K562 (cell line): ENCODE results near the gene LRP6. TPM values are rescaled to one million over a fixed set of nuclear protein-coding genes. Genes with fewer than 3 reads are reported as not detected.

Experiments
- ATAC-seq: fragments of 200-7000 bp; cut with Tn5 transposase; 3 replicates; pipeline ENCODE4 v1.9.1; 2020; ENCODE audit warnings: moderate library complexity
- BruUV-seq: library from RNA; stranded (reverse); fragments of 400-500 nt; replicated peaks from 2 replicates; lab custom pipeline; 2021; lab: Mats Ljungman, UMichigan
- CTCF ChIA-PET: fragments of 300-600 bp; formaldehyde crosslinking; extraction: SDS; loops from one replicate; lab custom pipeline; 2021; ENCODE audit warnings: low intra/inter-chr PET ratio; lab: Yijun Ruan, JAX
- POLR2A ChIA-PET: fragments of 300-600, 350-650 bp; sonication (Branson Sonifier 250); formaldehyde crosslinking; extraction: SDS; loops from one replicate; lab custom pipeline; 2021; ENCODE audit warnings: antibody characterized with exemption, inconsistent platforms; lab: Yijun Ruan, JAX
- DNase-seq, 4 experiments: peaks; one replicate each; pipeline versions ENCODE4 v3.0.0 to v3.0.0-alpha.2; 2011 to 2018; ENCODE audit warnings: low spot score in 3 of 4, mixed read lengths in 3 of 4; ENCODE audit errors: extremely low read depth in 1 of 4
- FAIRE-seq: peaks from 2 replicates; lab custom pipeline; 2011; peaks lifted over from hg19 to GRCh38; lab: Jason Lieb, UNC
- H2AFZ ChIP-seq: 2 replicates; pipeline ENCODE4 v1.6.0; 2011; ENCODE audit warnings: low read depth, low read length, control low read depth, inconsistent platforms
- H3K27ac ChIP-seq: fragments of 200-600 bp; 3 replicates; pipeline ENCODE4 v1.8.0; 2011; ENCODE audit warnings: low read depth, mild to moderate bottlenecking, control low read depth, inconsistent platforms, low read length, moderate library complexity, mixed read lengths; ENCODE audit errors: extremely low read depth
- H3K27me3 ChIP-seq, 2 experiments: fragments of 300-600 bp in 1 of 2; 2 replicates in 1 of 2; 3 replicates in 1 of 2; pipeline versions ENCODE4 v1.6.0 to v1.8.0; 2011; ENCODE audit warnings: inconsistent platforms in 2 of 2, low read length in 2 of 2, mild to moderate bottlenecking in 1 of 2, mixed read lengths in 1 of 2, moderate library complexity in 1 of 2; ENCODE audit not compliant: control insufficient read depth in 2 of 2, insufficient read depth in 2 of 2
- H3K36me3 ChIP-seq: fragments of 300-600 bp; 3 replicates; pipeline ENCODE4 v1.8.0; 2011; ENCODE audit warnings: mild to moderate bottlenecking, low read length, inconsistent platforms; ENCODE audit not compliant: control insufficient read depth, insufficient read depth
- H3K4me1 ChIP-seq, 2 experiments: fragments of 200-600 bp in 1 of 2; replicated peaks in 1 of 2; 2 replicates in 1 of 2; 3 replicates in 1 of 2; pipeline versions ENCODE4 v1.5.1 to v1.8.0; 2011; ENCODE audit warnings: inconsistent platforms in 2 of 2, low read length in 2 of 2, mild to moderate bottlenecking in 1 of 2, mixed read lengths in 1 of 2, moderate library complexity in 1 of 2; ENCODE audit not compliant: control insufficient read depth in 2 of 2, insufficient read depth in 2 of 2
- H3K4me2 ChIP-seq: 2 replicates; pipeline ENCODE4 v1.6.1; 2011; ENCODE audit warnings: low read length, control low read depth, inconsistent platforms, mixed read lengths; ENCODE audit not compliant: insufficient read depth
- H3K4me3 ChIP-seq: fragments of 200-600 bp; sonication (generic), shearing (Covaris generic); 2 replicates; pipeline ENCODE4 v1.5.1; 2016; ENCODE audit warnings: control low read depth, inconsistent platforms
- H3K79me2 ChIP-seq: fragments of 200-600 bp; 3 replicates; pipeline ENCODE4 v1.8.0; 2011; ENCODE audit warnings: low read length, inconsistent platforms; ENCODE audit not compliant: control insufficient read depth, insufficient read depth
- H3K9ac ChIP-seq, 2 experiments: 2 replicates each; pipeline versions ENCODE4 v1.6.0 to v1.6.1; 2011; ENCODE audit warnings: low read depth in 2 of 2, low read length in 2 of 2, control low read depth in 1 of 2, inconsistent platforms in 1 of 2, mild to moderate bottlenecking in 1 of 2, mixed read lengths in 1 of 2; ENCODE audit not compliant: insufficient read depth in 1 of 2
- H3K9me1 ChIP-seq: one replicate; pipeline ENCODE4 v1.6.0; 2011; ENCODE audit warnings: inconsistent platforms, mild to moderate bottlenecking, low read length, moderate library complexity; ENCODE audit not compliant: control insufficient read depth, insufficient read depth
- H3K9me3 ChIP-seq: replicated peaks from 2 replicates; pipeline ENCODE4 v1.5.1; 2011; ENCODE audit warnings: low read depth, low read length, inconsistent platforms; ENCODE audit not compliant: control insufficient read depth, insufficient read depth
- H4K20me1 ChIP-seq: replicated peaks from 2 replicates; pipeline ENCODE4 v1.6.1; 2011; ENCODE audit warnings: low read length, inconsistent platforms, mixed read lengths; ENCODE audit not compliant: control insufficient read depth, insufficient read depth
- ESRRB ChIP-seq: fragments of 250-450 bp; sonication (Bioruptor Pico); IDR thresholded peaks from 2 replicates; pipeline ENCODE4 v1.5.0; 2020; ENCODE audit warnings: mild to moderate bottlenecking, moderate library complexity, borderline replicate concordance
- MXI1 ChIP-seq: IDR thresholded peaks from 2 replicates; pipeline ENCODE4 v1.6.1; 2011; ENCODE audit warnings: low read depth, mild to moderate bottlenecking, improper control_type of control experiment, low read length
- PTBP1 ChIP-seq: fragments of 200-400 bp; formaldehyde crosslinking; IDR thresholded peaks from 2 replicates; pipeline ENCODE4 v1.6.1; 2017; ENCODE audit warnings: low read depth, low read length
- RBM15 ChIP-seq: fragments of 200-400 bp; formaldehyde crosslinking; IDR thresholded peaks from 2 replicates; pipeline ENCODE4 v1.6.1; 2018; ENCODE audit warnings: mild to moderate bottlenecking, low read length, moderate library complexity; ENCODE audit not compliant: insufficient read depth
- TBP ChIP-seq: optimal IDR thresholded peaks from 2 replicates; pipeline ENCODE3; 2011; ENCODE audit warnings: low read depth, low read length, improper control_type of control experiment
- TFAM ChIP-seq: fragments of 250-450 bp; sonication (Bioruptor Pico); conservative IDR thresholded peaks from 2 replicates; pipeline ENCODE4 v1.5.0; 2021; ENCODE audit warnings: mild to moderate bottlenecking, moderate library complexity
- ZFP1 ChIP-seq: fragments of 450-650 bp; formaldehyde crosslinking; IDR thresholded peaks from 2 replicates; pipeline ENCODE4 v1.4.0; 2020; ENCODE audit warnings: mild to moderate bottlenecking, mixed read lengths
- ZNF140 ChIP-seq: fragments of 250-450 bp; sonication (Bioruptor Pico); IDR thresholded peaks from 2 replicates; pipeline ENCODE4 v1.8.0; 2021; ENCODE audit warnings: moderate library complexity, mild to moderate bottlenecking, inconsistent platforms
- ZNF445 ChIP-seq: fragments of 250-450 bp; sonication (Bioruptor Pico); IDR thresholded peaks from 2 replicates; pipeline ENCODE4 v1.4.0; 2020; ENCODE audit warnings: low read depth, mild to moderate bottlenecking, moderate library complexity
- ZNF764 ChIP-seq: fragments of 250-450 bp; sonication (Bioruptor Pico); IDR thresholded peaks from 2 replicates; pipeline ENCODE4 v1.4.0; 2020; ENCODE audit warnings: low read depth, mild to moderate bottlenecking, moderate library complexity
- ZNF766 ChIP-seq: fragments of 200-800 bp; sonication (Bioruptor generic); conservative IDR thresholded peaks from 2 replicates; pipeline ENCODE4 v1.6.1; 2016; ENCODE audit warnings: missing genetic modification characterization, missing compliant biosample characterization
- WGBS: fragments of 100-300 bp; shearing (Covaris generic); methylation state at CpG from one replicate; pipeline ENCODE4 v1.1.6; 2016; ENCODE audit warnings: low coverage, mixed read lengths; ENCODE audit not compliant: insufficient coverage; ENCODE audit errors: missing lambda C conversion rate; 5-methylcytosine and 5-hydroxymethylcytosine counted together
- in situ Hi-C: fragments of 300-500 bp; cut with MboI; formaldehyde crosslinking; loops from 4 replicates; pipeline ENCODE4 v1.15.0; 2018; ENCODE audit warnings: inconsistent platforms, mixed read lengths
- intact Hi-C: fragments of 100-400 bp; cut with micrococcal nuclease; formaldehyde crosslinking; loops from 2 replicates; pipeline ENCODE4 v1.14.2; 2022
- polyA plus RNA-seq, 8 experiments: library from polyadenylated mRNA; depleted of rRNA in 4 of 8; stranded (reverse) in 5 of 8; unstranded in 3 of 8; fragments of >200 nt; fragmentation: Nextera tagmentation in 2 of 8; fragmentation: Illumina TruSeq in 1 of 8; extraction: Ambion mirVana in 2 of 8; extraction: Trizol in 1 of 8; gene quantifications; 2 replicates each; pipeline versions ENCODE4 v1.2.1 to v1.2.3, GENCODE V29; 2011 to 2014; ENCODE audit warnings: inconsistent platforms in 1 of 8, missing spikeins in 1 of 8
- total RNA-seq, 7 experiments: library from RNA; depleted of rRNA in 6 of 7; stranded (reverse); fragments of >200 nt in 6 of 7; fragmentation: Illumina TruSeq in 2 of 7; extraction: Trizol in 2 of 7; gene quantifications; 2 replicates each; pipeline versions ENCODE4 v1.2.1 to v1.2.3, GENCODE V29; 2011 to 2021; ENCODE audit warnings: low replicate concordance in 1 of 7
- TF ChIP-seq, protein P1 (sequence below): sonication (generic); formaldehyde crosslinking; IDR thresholded peaks from 2 replicates; pipeline ENCODE4 v1.8.1; 2022; ENCODE audit warnings: missing genetic modification reagents
- TF ChIP-seq, protein P2 (sequence below): fragments of 250-450 bp; sonication (Bioruptor Pico); IDR thresholded peaks from 2 replicates; pipeline ENCODE4 v1.4.0; 2020

Gene LRP6
- total and polyA plus RNA-seq, 9 of the 15 experiments (the other 6 are each of a cell fraction or from before 2014, with no cell fraction given) = 3.0 to 17.0 (median 10.8) TPM

- no peaks in the 10 kb centered on the region for H3K9me3 ChIP-seq
- H3K9ac ChIP-seq = no peak overlapping the region
- no peak for DNase-seq
- BruUV-seq = no TSS peak
- H3K4me3 ChIP-seq = no peak overlapping the region
- H3K79me2 ChIP-seq = no peaks in the 10 kb centered on the region; the same call in 2 of the 3 replicates
- no peak overlapping the region for H2AFZ ChIP-seq
- no peaks in the 10 kb centered on the region for H4K20me1 ChIP-seq
- POLR2A ChIA-PET = interaction anchor here (2.1 kb wide), 1 partner anchor 14 kb away, joined by 4 read pairs; no protein-coding TSS in a partner anchor
- TF ChIP-seq RBM15 (no peak), ZNF140 (CRISPR knock-in tag) (no peak), ZNF445 (CRISPR knock-in tag) (no peak), TFAM (CRISPR knock-in tag) (no peak), ZFP1 (no peak), ESRRB (CRISPR knock-in tag) (no peak), MXI1 (no peak), ZNF764 (CRISPR knock-in tag) (no peak), ZNF766 (no peak), TBP (no peak), PTBP1 (no peak)
- TF ChIP-seq, protein P1, sequence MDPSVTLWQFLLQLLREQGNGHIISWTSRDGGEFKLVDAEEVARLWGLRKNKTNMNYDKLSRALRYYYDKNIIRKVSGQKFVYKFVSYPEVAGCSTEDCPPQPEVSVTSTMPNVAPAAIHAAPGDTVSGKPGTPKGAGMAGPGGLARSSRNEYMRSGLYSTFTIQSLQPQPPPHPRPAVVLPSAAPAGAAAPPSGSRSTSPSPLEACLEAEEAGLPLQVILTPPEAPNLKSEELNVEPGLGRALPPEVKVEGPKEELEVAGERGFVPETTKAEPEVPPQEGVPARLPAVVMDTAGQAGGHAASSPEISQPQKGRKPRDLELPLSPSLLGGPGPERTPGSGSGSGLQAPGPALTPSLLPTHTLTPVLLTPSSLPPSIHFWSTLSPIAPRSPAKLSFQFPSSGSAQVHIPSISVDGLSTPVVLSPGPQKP (CRISPR knock-in tag) = no peak
- TF ChIP-seq, protein P2, sequence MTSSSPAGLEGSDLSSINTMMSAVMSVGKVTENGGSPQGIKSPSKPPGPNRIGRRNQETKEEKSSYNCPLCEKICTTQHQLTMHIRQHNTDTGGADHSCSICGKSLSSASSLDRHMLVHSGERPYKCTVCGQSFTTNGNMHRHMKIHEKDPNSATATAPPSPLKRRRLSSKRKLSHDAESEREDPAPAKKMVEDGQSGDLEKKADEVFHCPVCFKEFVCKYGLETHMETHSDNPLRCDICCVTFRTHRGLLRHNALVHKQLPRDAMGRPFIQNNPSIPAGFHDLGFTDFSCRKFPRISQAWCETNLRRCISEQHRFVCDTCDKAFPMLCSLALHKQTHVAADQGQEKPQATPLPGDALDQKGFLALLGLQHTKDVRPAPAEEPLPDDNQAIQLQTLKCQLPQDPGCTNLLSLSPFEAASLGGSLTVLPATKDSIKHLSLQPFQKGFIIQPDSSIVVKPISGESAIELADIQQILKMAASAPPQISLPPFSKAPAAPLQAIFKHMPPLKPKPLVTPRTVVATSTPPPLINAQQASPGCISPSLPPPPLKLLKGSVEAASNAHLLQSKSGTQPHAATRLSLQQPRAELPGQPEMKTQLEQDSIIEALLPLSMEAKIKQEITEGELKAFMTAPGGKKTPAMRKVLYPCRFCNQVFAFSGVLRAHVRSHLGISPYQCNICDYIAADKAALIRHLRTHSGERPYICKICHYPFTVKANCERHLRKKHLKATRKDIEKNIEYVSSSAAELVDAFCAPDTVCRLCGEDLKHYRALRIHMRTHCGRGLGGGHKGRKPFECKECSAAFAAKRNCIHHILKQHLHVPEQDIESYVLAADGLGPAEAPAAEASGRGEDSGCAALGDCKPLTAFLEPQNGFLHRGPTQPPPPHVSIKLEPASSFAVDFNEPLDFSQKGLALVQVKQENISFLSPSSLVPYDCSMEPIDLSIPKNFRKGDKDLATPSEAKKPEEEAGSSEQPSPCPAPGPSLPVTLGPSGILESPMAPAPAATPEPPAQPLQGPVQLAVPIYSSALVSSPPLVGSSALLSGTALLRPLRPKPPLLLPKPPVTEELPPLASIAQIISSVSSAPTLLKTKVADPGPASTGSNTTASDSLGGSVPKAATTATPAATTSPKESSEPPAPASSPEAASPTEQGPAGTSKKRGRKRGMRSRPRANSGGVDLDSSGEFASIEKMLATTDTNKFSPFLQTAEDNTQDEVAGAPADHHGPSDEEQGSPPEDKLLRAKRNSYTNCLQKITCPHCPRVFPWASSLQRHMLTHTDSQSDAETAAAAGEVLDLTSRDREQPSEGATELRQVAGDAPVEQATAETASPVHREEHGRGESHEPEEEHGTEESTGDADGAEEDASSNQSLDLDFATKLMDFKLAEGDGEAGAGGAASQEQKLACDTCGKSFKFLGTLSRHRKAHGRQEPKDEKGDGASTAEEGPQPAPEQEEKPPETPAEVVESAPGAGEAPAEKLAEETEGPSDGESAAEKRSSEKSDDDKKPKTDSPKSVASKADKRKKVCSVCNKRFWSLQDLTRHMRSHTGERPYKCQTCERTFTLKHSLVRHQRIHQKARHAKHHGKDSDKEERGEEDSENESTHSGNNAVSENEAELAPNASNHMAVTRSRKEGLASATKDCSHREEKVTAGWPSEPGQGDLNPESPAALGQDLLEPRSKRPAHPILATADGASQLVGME (CRISPR knock-in tag) = no peak
- ATAC-seq = no peak
- H3K9me1 ChIP-seq = no peaks in the 10 kb centered on the region
- WGBS = 78% methylated on average over 1 of the region's 1 CpG
- H3K36me3 ChIP-seq = peaks cover 9% of the 10 kb centered on the region; the same call in 1 of the 3 replicates
- no peaks in the 10 kb centered on the region for H3K27me3 ChIP-seq
- CTCF ChIA-PET = no interaction called here
- H3K4me1 ChIP-seq = no peaks in the 10 kb centered on the region; a peak in 1 of 5 replicates
- no peak for FAIRE-seq
- in situ Hi-C loops = no loop called here
- intact Hi-C loops = no loop called here
- H3K27ac ChIP-seq = no peak overlapping the region
- no peak overlapping the region for H3K4me2 ChIP-seq
Measured at GRCh38 chr12:12167847-12168246, 99.0 kb downstream of the LRP6 start.
